GM12878 (cell line): Measurements from ENCODE around the gene ULBP1. TPM values are rescaled to one million over a fixed set of nuclear protein-coding genes. Genes with fewer than 3 reads are reported as not detected.
A peak's percentile ranks its signal among the peaks of the same experiment; 100 is the strongest.

Source experiments
- CEBPB ChIP-seq, 2 experiments: fragments of 150-350 bp in 1 of 2; IDR thresholded peaks; 2 replicates each; pipeline ENCODE4 v1.6.1; 2012 to 2014; ENCODE audit warnings: low read depth in 2 of 2, low read length in 2 of 2, borderline replicate concordance in 1 of 2, inconsistent platforms in 1 of 2
- CHD1 ChIP-seq: IDR thresholded peaks from 2 replicates; pipeline ENCODE4 v1.6.1; 2012; ENCODE audit warnings: low read depth, low read length, improper control_type of control experiment
- CREM ChIP-seq: IDR thresholded peaks from 2 replicates; pipeline ENCODE4 v1.6.1; 2014; ENCODE audit warnings: antibody characterized with exemption, low read depth
- FOXK2 ChIP-seq: fragments of 450-650 bp; IDR thresholded peaks from 2 replicates; pipeline ENCODE4 v1.6.1; 2017; ENCODE audit warnings: mild to moderate bottlenecking, moderate library complexity
- HDAC2 ChIP-seq: fragments of 200-600 bp; sonication (generic); IDR thresholded peaks from 2 replicates; pipeline ENCODE4 v1.6.1; 2017
- MXI1 ChIP-seq: fragments of 150-350 bp; IDR thresholded peaks from 2 replicates; pipeline ENCODE4 v1.6.1; 2011; ENCODE audit warnings: low read depth, mild to moderate bottlenecking, inconsistent platforms, low read length, improper control_type of control experiment
- NFIC ChIP-seq: IDR thresholded peaks from 2 replicates; pipeline ENCODE4 v1.6.1; 2012; ENCODE audit warnings: low read depth, mild to moderate bottlenecking, inconsistent platforms, low read length, moderate library complexity
- NFXL1 ChIP-seq: fragments of 450-650 bp; IDR thresholded peaks from 2 replicates; pipeline ENCODE4 v1.6.1; 2017; ENCODE audit warnings: antibody characterized with exemption, mild to moderate bottlenecking, borderline replicate concordance
- PAX5 ChIP-seq: IDR thresholded peaks from 2 replicates; pipeline ENCODE4 v1.6.1; 2011; ENCODE audit warnings: low read depth, low read length, borderline replicate concordance
- SIX5 ChIP-seq: IDR thresholded peaks from 2 replicates; pipeline ENCODE4 v1.6.1; 2011; ENCODE audit warnings: mild to moderate bottlenecking, low read depth, low read length, moderate library complexity; ENCODE audit not compliant: severe bottlenecking
- SMAD5 ChIP-seq: IDR thresholded peaks from 2 replicates; pipeline ENCODE4 v1.6.1; 2016; ENCODE audit warnings: antibody characterized with exemption, low read depth
- SREBF2 ChIP-seq: IDR thresholded peaks from 2 replicates; pipeline ENCODE4 v1.6.1; 2012; ENCODE audit warnings: mild to moderate bottlenecking, low read length
- YY1 ChIP-seq: IDR thresholded peaks from 2 replicates; pipeline ENCODE4 v1.6.1; 2011; ENCODE audit warnings: low read depth, mild to moderate bottlenecking, low read length
- ZBED1 ChIP-seq: IDR thresholded peaks from 2 replicates; pipeline ENCODE4 v1.6.1; 2016; ENCODE audit warnings: borderline replicate concordance
- ZNF217 ChIP-seq: fragments of 450-650 bp; IDR thresholded peaks from 2 replicates; pipeline ENCODE4 v1.6.1; 2017; ENCODE audit warnings: antibody characterized with exemption, mild to moderate bottlenecking
- ZNF622 ChIP-seq: fragments of 450-650 bp; IDR thresholded peaks from 2 replicates; pipeline ENCODE4 v1.6.1; 2017; ENCODE audit warnings: mild to moderate bottlenecking, inconsistent platforms
- ZZZ3 ChIP-seq: IDR thresholded peaks from 2 replicates; pipeline ENCODE4 v1.6.1; 2011; ENCODE audit warnings: low read depth; ENCODE audit not compliant: control insufficient read depth, insufficient read length
- polyA plus RNA-seq, 11 experiments: library from polyadenylated mRNA; depleted of rRNA in 4 of 11; unstranded in 6 of 11; stranded (reverse) in 5 of 11; fragments of >200 nt; fragmentation: Nextera tagmentation in 4 of 11; fragmentation: Illumina TruSeq in 1 of 11; extraction: Ambion mirVana in 4 of 11; extraction: Trizol in 1 of 11; gene quantifications; 1 replicate in 1 of 11; 2 replicates in 10 of 11; pipeline versions ENCODE4 v1.2.1 to v1.2.3, GENCODE V29; 2011 to 2016; ENCODE audit warnings: inconsistent platforms in 2 of 11, missing spikeins in 2 of 11, low read depth in 1 of 11
- total RNA-seq, 4 experiments: library from RNA; depleted of rRNA in 3 of 4; stranded (reverse); fragments of >200 nt in 3 of 4; fragmentation: Illumina TruSeq in 1 of 4; extraction: Trizol in 1 of 4; gene quantifications; 2 replicates each; pipeline versions ENCODE4 v1.2.1 to v1.2.3, GENCODE V29; 2013 to 2021
- TF ChIP-seq, protein P1 (sequence below): IDR thresholded peaks from 2 replicates; pipeline ENCODE4 v1.6.1; 2011; ENCODE audit warnings: borderline replicate concordance, low read depth, mild to moderate bottlenecking, moderate library complexity, mixed read lengths, low read length; ENCODE audit not compliant: insufficient read depth; ENCODE audit errors: extremely low read length
- TF ChIP-seq, protein P2 (sequence below): fragments of 450-650 bp; IDR thresholded peaks from 2 replicates; pipeline ENCODE4 v1.6.1; 2014; ENCODE audit warnings: mild to moderate bottlenecking
- TF ChIP-seq, protein P3 (sequence below): fragments of 150-350 bp; IDR thresholded peaks from 2 replicates; pipeline ENCODE4 v1.6.1; 2016; ENCODE audit warnings: low read depth, low read length
- TF ChIP-seq, protein P4 (sequence below): fragments of 450-650 bp; IDR thresholded peaks from 2 replicates; pipeline ENCODE4 v1.6.1; 2017; ENCODE audit warnings: mild to moderate bottlenecking, moderate library complexity

The ULBP1 gene
- total and polyA plus RNA-seq, 10 of the 15 experiments (the other 5 are each of a cell fraction or from before 2014, with no cell fraction given) = 0.02 to 0.12 (median 0.04) TPM; not detected in 7

DNA sequence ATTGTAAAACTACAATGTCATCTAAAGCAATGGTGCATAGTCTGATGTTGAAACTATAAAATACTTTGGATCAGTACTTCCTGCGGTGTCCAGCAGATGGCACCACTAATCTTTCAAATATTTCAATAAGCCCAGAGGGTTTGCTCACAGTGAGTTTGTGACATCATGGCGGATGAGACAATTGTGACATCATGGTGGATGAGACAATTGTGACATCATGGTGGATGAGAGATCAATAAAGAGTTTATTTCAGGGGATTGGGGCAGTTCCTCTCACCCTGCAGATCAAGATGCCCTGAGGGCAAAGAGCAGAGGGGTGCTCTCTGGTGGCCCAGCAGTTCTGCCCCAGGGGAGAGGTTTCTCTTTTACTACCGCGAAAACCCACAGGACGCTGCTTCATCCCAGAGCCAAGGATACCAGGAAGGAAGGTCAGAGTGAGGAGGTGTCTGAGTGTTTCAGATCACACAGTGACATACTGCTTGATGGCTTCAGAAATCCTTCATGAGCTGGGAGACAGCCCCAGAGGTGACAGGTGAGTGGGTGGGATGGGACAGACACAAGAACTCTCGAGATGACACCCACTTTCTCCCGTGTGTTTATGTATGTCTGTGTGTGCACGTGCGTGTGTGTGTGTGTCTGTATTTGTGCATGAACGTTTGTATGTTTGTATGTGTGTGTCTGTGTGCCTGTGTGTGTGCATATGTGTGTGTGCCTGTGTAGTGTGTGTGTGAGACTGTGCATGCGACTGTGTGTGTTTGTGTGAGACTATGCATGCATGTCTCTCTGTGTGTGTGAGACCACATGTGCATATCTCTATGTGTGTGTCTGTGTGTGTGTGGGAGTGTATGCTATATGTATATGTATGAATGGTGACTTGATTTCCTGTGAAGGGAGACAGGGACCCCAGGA is 29.2 kb upstream of the ULBP1 start (continued):
- TF ChIP-seq, protein P1, sequence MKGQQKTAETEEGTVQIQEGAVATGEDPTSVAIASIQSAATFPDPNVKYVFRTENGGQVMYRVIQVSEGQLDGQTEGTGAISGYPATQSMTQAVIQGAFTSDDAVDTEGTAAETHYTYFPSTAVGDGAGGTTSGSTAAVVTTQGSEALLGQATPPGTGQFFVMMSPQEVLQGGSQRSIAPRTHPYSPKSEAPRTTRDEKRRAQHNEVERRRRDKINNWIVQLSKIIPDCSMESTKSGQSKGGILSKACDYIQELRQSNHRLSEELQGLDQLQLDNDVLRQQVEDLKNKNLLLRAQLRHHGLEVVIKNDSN = no peak
- TF ChIP-seq FOXK2 = peak; percentile 7; the same call in 1 of the 2 replicates
- TF ChIP-seq HDAC2 = no peak
- TF ChIP-seq PAX5 = no peak
- TF ChIP-seq, protein P2, sequence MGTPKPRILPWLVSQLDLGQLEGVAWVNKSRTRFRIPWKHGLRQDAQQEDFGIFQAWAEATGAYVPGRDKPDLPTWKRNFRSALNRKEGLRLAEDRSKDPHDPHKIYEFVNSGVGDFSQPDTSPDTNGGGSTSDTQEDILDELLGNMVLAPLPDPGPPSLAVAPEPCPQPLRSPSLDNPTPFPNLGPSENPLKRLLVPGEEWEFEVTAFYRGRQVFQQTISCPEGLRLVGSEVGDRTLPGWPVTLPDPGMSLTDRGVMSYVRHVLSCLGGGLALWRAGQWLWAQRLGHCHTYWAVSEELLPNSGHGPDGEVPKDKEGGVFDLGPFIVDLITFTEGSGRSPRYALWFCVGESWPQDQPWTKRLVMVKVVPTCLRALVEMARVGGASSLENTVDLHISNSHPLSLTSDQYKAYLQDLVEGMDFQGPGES = no peak
- no peak for TF ChIP-seq ZNF622
- no peak for TF ChIP-seq ZZZ3
- TF ChIP-seq CREM = peak; percentile 97
- no peak for TF ChIP-seq CEBPB (IDR thresholded peaks at IDR 0.05; ENCODE audit: borderline replicate concordance in 1 of 2, low read depth in 2 of 2, low read length in 2 of 2)
- TF ChIP-seq MXI1 = no peak
- TF ChIP-seq, protein P3, sequence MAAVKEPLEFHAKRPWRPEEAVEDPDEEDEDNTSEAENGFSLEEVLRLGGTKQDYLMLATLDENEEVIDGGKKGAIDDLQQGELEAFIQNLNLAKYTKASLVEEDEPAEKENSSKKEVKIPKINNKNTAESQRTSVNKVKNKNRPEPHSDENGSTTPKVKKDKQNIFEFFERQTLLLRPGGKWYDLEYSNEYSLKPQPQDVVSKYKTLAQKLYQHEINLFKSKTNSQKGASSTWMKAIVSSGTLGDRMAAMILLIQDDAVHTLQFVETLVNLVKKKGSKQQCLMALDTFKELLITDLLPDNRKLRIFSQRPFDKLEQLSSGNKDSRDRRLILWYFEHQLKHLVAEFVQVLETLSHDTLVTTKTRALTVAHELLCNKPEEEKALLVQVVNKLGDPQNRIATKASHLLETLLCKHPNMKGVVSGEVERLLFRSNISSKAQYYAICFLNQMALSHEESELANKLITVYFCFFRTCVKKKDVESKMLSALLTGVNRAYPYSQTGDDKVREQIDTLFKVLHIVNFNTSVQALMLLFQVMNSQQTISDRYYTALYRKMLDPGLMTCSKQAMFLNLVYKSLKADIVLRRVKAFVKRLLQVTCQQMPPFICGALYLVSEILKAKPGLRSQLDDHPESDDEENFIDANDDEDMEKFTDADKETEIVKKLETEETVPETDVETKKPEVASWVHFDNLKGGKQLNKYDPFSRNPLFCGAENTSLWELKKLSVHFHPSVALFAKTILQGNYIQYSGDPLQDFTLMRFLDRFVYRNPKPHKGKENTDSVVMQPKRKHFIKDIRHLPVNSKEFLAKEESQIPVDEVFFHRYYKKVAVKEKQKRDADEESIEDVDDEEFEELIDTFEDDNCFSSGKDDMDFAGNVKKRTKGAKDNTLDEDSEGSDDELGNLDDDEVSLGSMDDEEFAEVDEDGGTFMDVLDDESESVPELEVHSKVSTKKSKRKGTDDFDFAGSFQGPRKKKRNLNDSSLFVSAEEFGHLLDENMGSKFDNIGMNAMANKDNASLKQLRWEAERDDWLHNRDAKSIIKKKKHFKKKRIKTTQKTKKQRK = no peak
- no peak for TF ChIP-seq NFIC
- no peak for TF ChIP-seq SREBF2
- TF ChIP-seq ZNF217 = 0 out of 2 replicates have a peak, but pooled peaks have one; percentile 38
- TF ChIP-seq NFXL1 = no peak
- no peak for TF ChIP-seq SIX5
- TF ChIP-seq, protein P4, sequence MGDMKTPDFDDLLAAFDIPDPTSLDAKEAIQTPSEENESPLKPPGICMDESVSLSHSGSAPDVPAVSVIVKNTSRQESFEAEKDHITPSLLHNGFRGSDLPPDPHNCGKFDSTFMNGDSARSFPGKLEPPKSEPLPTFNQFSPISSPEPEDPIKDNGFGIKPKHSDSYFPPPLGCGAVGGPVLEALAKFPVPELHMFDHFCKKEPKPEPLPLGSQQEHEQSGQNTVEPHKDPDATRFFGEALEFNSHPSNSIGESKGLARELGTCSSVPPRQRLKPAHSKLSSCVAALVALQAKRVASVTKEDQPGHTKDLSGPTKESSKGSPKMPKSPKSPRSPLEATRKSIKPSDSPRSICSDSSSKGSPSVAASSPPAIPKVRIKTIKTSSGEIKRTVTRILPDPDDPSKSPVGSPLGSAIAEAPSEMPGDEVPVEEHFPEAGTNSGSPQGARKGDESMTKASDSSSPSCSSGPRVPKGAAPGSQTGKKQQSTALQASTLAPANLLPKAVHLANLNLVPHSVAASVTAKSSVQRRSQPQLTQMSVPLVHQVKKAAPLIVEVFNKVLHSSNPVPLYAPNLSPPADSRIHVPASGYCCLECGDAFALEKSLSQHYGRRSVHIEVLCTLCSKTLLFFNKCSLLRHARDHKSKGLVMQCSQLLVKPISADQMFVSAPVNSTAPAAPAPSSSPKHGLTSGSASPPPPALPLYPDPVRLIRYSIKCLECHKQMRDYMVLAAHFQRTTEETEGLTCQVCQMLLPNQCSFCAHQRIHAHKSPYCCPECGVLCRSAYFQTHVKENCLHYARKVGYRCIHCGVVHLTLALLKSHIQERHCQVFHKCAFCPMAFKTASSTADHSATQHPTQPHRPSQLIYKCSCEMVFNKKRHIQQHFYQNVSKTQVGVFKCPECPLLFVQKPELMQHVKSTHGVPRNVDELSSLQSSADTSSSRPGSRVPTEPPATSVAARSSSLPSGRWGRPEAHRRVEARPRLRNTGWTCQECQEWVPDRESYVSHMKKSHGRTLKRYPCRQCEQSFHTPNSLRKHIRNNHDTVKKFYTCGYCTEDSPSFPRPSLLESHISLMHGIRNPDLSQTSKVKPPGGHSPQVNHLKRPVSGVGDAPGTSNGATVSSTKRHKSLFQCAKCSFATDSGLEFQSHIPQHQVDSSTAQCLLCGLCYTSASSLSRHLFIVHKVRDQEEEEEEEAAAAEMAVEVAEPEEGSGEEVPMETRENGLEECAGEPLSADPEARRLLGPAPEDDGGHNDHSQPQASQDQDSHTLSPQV = no peak
- TF ChIP-seq SMAD5 = no peak
- TF ChIP-seq YY1 = peak; percentile 66; the same call in 1 of the 2 replicates
- no peak for TF ChIP-seq CHD1
- TF ChIP-seq ZBED1 = no peak
